AG09309 (cell line): ENCODE measurements around the gene B4GALNT2.

Experiments
- DNase-seq: peaks from one replicate; pipeline ENCODE4 v3.0.0-alpha.2; 2010; ENCODE audit warnings: low read depth
- H3K4me3 ChIP-seq: 2 replicates; pipeline ENCODE4 v1.5.1; 2011; ENCODE audit warnings: mild to moderate bottlenecking, low read depth, low read length, moderate library complexity; ENCODE audit not compliant: control insufficient read depth
- TF ChIP-seq, protein P1 (sequence below): IDR thresholded peaks from 2 replicates; pipeline ENCODE4 v1.5.1; 2011; ENCODE audit warnings: mild to moderate bottlenecking, low read depth, low read length, inconsistent platforms; ENCODE audit not compliant: insufficient read depth, control insufficient read depth; ENCODE audit errors: missing control alignments

The B4GALNT2 gene

DNA sequence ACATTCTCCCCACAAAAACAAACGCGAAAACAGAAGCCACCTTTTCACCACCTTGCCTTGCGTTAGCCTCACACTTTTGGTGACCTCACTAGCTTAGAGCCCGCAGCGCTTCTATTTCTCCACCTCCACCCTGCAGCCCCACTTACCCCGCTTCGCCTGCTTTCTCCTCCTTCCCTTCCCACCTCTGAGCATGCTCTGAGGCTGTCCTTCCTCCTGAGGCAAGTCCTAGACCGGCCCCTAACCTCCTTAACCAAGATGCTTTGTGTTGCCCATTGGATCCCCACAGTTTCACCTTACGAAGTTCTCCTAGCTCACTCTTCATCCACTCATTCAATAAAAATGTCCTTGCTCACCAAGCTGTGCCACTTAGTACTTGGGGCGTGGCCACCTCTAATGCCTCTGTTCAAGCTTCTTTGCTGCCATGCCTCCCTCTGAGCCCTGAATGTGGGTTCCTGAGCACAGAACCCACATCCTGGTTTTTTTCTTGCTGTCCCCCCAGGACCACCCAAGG lies 76.5 kb downstream of the B4GALNT2 start:
- H3K4me3 ChIP-seq, result no peak overlapping the region
- TF ChIP-seq, protein P1, sequence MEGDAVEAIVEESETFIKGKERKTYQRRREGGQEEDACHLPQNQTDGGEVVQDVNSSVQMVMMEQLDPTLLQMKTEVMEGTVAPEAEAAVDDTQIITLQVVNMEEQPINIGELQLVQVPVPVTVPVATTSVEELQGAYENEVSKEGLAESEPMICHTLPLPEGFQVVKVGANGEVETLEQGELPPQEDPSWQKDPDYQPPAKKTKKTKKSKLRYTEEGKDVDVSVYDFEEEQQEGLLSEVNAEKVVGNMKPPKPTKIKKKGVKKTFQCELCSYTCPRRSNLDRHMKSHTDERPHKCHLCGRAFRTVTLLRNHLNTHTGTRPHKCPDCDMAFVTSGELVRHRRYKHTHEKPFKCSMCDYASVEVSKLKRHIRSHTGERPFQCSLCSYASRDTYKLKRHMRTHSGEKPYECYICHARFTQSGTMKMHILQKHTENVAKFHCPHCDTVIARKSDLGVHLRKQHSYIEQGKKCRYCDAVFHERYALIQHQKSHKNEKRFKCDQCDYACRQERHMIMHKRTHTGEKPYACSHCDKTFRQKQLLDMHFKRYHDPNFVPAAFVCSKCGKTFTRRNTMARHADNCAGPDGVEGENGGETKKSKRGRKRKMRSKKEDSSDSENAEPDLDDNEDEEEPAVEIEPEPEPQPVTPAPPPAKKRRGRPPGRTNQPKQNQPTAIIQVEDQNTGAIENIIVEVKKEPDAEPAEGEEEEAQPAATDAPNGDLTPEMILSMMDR, result no peak

GRCh38 chr17:49210158-49211029 lies 77.8 kb downstream of the B4GALNT2 start, which contains the start of the genes ABI3 and GNGT2:
TSS of gene ABI3 (plus strand) at chr17:49210707. CDS start at chr17:49210725, 18 bp downstream.
TSS of gene GNGT2 (minus strand) at chr17:49210574. CDS start at chr17:49207422, 3,152 bp downstream.
- TF ChIP-seq, protein P1, result no peak
- DNase-seq, result no peak
- H3K4me3 ChIP-seq, result no peak within 1 kb of the TSS

More for the DNA sequence above, 76.5 kb downstream of the B4GALNT2 start:
- no peak for DNase-seq

DNA sequence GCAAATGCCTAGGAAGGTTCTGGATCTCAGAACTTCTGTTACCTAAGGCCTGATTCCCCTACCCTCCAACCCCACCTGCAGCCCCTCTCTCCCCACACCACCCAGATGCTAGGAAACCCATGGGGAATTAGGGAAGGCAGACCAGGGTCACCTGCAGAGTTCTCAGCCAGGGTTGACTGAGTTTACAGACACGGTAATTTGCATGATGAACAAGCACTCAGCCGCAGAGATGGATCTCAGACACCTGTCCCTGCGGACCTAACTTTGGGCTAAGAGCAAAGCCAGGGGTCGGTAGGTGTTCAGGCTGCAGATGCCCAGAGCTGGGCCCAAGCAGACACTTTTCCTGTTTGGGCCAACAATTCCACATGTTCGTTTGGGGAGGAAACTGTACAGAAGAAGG lies 80.8 kb downstream of the B4GALNT2 start:
- H3K4me3 ChIP-seq, result no peak overlapping the region

DNA sequence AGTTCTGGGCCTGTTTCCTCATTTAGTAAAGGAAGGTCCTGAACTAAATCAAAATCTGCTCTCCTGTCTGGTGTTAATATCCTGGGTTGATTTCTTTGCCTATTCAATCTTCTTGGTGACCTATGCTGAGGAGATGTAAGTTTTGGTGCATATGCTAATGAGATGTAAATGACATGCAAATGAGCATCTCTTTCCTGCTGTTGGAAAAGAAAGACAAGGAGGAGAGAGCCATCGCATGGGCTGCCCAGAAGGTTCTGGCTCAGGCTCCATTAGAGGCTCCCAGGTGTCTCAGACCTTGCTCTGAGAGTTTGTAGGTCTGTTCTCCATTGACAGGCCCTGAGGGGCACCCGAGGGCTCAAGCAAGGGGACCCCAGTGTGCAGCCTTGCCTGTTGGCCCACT lies 81.3 kb downstream of the B4GALNT2 start:
- TF ChIP-seq, protein P1, result no peak
- DNase-seq, result no peak
- H3K4me3 ChIP-seq, result no peak overlapping the region

More for the DNA sequence above, 80.8 kb downstream of the B4GALNT2 start:
- TF ChIP-seq, protein P1, result no peak
- no peak for DNase-seq

GRCh38 chr17:49214676-49215360 lies 82.2 kb downstream of the B4GALNT2 start:
- no peak overlapping the region for H3K4me3 ChIP-seq
- DNase-seq, result no peak
- TF ChIP-seq, protein P1, result no peak

DNA sequence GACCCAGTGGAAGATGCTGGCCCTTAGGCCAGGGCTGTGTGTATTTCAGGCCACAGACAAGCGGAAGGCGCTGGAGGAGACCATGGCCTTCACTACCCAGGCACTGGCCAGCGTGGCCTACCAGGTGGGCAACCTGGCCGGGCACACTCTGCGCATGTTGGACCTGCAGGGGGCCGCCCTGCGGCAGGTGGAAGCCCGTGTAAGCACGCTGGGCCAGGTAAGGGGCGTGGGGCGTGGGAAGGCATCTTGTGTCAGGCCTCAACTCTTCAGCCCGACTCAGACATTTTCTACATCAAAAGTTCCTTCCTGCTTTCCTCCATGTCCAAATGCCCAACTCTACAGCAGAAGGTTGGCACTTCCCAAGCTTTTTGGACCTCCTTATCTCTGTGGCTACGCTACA lies 83.9 kb downstream of the B4GALNT2 start:
- no peak overlapping the region for H3K4me3 ChIP-seq

More for the DNA sequence above, 83.9 kb downstream of the B4GALNT2 start:
- DNase-seq, result no peak
- TF ChIP-seq, protein P1, result no peak
